Right renal cortex interstitium (tissue), 3 donors: ENCODE data around the gene AGFG1. TPM values are rescaled to one million over a fixed set of nuclear protein-coding genes. Genes with fewer than 3 reads are reported as not detected.

Source experiments
- DNase-seq, 3 donors: peaks; one replicate each; pipeline ENCODE4 v3.0.0-alpha.2; 2013; ENCODE audit warnings: low read depth in 3 of 3, low spot score in 2 of 3
- polyA plus RNA-seq, 3 donors: library from polyadenylated mRNA; unstranded; fragments of 120-200 nt; gene quantifications; one replicate each; pipeline ENCODE4 v1.2.1, GENCODE V29; 2013; ENCODE audit not compliant: insufficient read length in 3 of 3

The AGFG1 gene
- polyA plus RNA-seq, 3 donors = 84.0 to 90.7 (median 85.1) TPM

GRCh38 chr2:227461811-227462461 is 10.0 kb upstream of the AGFG1 start:
- DNase-seq = no peak

DNA sequence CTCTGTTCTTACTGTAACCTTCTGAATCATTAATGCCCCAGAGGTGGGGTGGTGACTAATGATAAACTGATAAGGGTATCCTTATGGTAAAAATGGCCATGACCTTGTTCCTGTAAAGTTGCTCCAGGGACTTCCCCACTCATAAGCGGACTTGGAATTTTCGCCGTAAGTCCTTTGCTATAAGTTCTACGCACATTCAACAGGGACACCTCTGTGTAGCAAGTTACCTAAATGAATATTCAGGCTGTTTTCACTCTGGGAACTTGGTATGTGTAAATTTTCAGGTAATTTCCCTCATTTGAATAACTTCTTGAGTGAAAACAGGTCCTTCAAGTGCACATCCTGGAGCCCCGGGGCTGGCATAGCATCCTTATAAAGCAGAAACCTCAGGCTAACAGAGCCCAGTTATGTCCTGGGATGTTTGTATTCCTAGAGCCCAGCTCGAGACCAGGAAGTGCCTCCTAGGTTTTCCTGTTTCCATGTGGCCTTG is 9.4 kb upstream of the AGFG1 start:
- DNase-seq = no peak

DNA sequence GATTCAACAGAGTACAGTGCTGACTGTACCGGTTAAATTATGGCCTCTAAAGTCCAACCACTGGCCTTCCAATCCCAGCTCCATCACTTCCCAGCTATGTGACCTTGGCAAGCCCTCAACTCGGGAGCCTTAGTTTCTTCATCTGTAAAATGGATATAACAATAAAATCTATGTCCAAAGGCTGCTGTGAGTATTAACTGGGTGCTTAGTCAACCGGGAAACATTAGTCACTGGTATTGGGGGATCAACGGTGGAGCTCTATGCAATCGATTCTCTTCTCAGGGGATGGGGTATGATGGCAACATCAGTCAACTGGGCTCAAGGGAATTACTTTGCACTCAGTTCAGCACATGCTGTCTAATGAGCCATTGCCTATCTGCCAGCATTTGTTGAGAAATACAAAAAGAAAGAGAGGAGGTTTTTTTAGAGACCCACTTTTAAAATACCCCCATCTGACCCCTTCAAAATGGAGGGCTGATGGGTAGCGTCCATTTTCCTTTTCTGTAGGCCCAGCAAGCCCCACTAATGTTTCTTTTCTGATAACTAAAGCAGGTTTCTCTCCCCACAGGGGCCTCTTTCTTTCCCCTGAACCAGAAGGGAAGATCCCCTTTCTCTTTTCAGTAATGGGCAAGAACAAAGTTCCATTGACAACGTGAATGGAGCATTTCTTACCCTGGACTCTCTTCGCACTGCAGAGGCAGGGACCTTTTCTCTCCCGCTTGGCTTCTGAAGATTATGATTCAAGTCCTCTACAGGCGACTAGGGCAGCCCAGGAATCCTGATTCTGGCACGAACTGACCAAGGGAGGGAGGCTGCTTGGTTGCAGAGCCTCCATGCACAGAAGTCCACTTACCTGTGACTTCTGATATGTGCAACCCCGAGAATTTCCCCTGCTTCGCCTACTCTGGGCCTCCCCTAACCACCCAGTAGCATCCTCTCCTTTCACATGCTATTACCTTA is 8.7 kb upstream of the AGFG1 start:
- no peak for DNase-seq

- DNase-seq = no peak
Observed at GRCh38 chr2:227464361-227464760, 7.6 kb upstream of the AGFG1 start.

DNA sequence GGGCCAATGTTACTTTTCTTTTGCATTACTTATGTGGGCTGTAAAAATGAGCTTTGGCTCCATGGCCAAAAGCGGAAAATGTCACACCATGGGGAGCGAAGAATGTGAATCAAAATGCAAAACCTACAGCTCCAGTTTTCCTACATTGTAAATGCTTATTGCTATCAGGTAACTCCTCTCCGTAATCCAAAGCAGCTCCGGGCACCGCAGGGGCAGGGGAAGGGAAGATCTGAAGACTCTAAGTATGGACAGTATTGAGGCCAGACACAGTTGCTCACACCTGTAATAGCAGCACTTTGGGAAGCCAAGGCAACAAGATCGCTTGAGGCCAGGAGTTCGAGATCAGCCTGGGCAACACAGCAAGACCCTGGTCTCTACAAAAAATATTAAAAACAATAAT is 7.1 kb upstream of the AGFG1 start:
- DNase-seq = no peak

- DNase-seq = no peak
Observed at GRCh38 chr2:227466887-227467600, 4.9 kb upstream of the AGFG1 start.

- DNase-seq = no peak
Observed at GRCh38 chr2:227471412-227471811, 544 bp upstream of the AGFG1 start.

- DNase-seq = no peak
Observed at GRCh38 chr2:227472265-227473121, 537 bp downstream of the AGFG1 start.

DNA sequence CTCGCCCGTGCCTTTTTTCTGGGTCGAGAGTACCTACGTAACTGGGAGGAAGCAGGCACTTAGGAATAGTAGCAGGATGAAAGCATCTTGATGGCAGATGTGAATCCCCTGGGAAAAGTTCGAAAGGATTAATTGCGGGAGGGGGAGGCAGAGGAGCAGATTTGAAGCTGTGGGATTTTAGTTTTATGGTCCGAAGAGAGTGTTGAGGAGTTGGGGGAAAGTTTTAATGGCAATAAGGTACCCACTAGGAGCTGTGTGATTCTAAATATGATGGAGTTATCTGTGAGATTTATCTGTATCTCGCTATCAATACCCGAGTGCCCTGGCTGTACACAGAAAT is 1.1 kb downstream of the AGFG1 start:
- no peak for DNase-seq

DNA sequence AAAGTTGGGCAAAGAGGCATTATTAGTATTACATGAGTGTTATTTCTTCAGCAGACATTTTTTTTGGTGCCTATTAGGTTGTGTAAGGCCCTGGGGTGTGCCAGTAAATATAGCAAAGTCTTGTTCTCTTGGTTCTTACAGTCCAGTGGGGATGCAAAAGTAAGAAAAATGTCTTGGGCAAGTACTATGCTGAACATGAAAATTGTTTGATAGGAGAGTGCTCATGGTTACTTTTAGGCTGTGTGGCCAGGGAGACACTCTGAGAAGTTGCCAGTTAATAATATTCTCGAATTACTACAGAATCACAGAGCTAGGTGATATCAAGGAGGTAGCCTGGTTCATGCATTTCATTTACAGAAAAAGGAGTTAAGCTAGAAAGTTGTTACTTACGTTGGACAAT is 1.9 kb downstream of the AGFG1 start:
- no peak for DNase-seq

DNA sequence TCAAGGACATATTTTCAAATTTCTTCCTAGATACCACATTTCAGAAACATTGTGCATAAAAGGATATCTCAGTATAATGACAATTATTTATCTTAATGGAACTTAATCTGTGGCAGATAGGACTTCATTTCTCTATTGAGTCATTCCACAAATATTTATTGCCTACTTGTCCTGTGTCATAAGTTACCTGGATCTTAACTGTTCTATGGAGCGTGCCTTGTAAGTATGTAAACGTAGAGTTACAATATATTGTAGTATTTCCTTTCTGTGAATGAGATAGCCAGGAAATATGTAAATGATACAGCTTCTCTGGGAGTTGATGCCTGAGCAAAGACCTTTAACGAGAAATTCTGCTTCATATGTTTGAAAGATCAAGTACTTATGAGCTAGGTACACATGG is 2.5 kb downstream of the AGFG1 start:
- no peak for DNase-seq

DNA sequence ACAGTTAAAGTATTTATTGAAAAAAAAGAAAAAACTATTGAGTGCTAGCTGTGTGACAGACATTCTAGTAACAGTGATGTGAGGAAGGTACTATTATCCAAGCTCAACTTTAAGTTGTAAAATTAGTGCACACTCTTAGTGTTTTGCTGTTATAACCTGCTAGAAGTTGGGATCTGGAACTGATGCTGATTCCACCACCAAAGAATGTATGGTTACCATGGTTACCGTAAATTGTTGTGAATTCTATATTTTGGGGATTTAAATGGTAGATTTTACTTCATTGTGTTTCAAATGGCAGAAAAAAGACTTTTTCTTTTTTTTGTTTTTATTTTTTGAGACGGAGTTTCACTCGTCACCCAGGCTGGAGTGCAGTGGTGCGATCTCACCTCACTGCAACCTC is 5.3 kb downstream of the AGFG1 start:
- DNase-seq = no peak

- DNase-seq = no peak
Observed at GRCh38 chr2:227479865-227480475, 8.0 kb downstream of the AGFG1 start.

DNA sequence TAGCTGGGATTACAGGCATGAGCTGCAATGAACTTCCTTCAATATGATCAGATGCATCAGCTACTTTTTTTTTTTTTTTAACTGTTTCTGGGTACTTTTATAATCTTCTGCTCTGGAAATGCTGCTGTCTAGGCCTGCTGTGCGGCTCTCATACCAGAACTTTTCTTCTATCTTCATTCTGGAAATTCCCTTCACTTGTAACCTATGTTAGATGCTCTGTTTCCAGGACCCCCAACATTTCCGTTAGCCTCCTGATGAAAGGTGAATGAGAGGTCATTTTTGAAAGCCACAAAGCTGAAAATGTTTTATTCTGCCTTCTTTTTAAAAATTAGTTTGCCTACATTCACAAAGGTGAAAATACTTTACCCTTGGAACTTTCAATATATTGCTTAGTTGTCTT is 8.6 kb downstream of the AGFG1 start:
- DNase-seq = no peak

DNA sequence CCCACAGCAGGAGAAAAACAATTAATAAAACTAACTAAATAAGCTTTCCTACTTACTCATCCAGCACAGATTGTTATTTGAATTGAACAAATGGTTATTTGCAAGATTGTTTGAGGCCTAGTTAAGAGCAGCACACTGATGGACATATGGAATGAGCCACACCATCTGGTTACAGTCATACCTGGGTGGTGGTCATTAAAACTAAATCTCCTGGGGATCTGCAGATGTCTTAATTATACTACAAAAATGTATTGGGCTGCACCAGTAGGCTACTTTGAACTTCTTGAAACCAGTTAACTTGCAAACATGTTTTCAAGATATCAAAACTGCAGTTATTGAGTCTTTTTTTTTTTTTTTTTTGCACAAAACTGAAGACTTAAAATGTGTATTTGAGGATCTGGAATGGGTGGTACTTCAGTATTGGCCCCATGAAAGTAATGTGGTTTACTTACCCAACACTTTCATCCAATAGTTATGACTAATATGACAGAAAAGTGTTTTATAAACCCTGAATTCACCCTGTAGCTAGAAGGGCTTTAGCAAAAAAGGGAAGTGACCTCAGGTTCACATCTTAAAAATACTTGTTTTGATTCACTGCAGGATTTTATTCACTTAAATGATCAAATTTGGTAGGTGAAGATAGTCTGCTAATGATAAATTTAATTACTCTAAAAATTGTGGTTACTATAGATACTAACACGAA is 10.8 kb downstream of the AGFG1 start:
- DNase-seq = no peak

- DNase-seq = no peak
Observed at GRCh38 chr2:227485429-227485828, 13.5 kb downstream of the AGFG1 start.

DNA sequence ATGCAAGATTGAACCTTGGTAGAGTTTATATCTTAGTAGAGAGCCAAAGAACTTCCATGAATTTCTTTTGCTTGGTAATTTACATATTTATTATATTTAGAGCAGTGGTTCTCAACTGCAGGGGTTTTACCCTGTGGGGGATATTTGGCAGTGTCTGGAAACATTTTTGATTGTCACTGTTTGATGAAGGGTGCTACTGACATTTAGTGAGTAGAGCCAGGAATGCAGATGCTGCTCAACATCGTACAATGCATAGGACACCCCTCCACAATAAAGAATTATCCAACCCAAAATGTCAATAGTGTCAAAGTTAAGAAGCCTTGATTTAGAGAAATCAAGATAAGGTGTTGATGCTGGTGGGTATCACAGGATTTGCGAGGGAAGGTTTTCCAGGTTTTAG is 14.7 kb downstream of the AGFG1 start:
- DNase-seq = no peak

- DNase-seq = no peak
Observed at GRCh38 chr2:227488045-227488444, 16.1 kb downstream of the AGFG1 start.

GRCh38 chr2:227491386-227491785 is 19.4 kb downstream of the AGFG1 start:
- DNase-seq = no peak
